Measurements from ENCODE around the gene CHRNB2. TPM values are rescaled to one million over a fixed set of nuclear protein-coding genes. Genes with fewer than 3 reads are reported as not detected.

CHRNB2 gene
- total RNA-seq, 1 experiment from 2014 or later = 1.8 TPM

- H2BK120ac ChIP-seq (ENCODE audit: low read depth, low read length, poor library complexity, severe bottlenecking) = no peak overlapping the region
- H4K91ac ChIP-seq (ENCODE audit: insufficient read length, low read depth, low read length) = no peak overlapping the region
- H4K8ac ChIP-seq (replicated peaks; ENCODE audit: insufficient read length, low read depth, low read length) = no peak overlapping the region
- WGBS (ENCODE audit: extremely low coverage, insufficient read length, low lambda C conversion rate) = no CpG with 5 or more reads among the region's 3 CpGs
- no peak overlapping the region for H4K5ac ChIP-seq (ENCODE audit: insufficient read length, low read depth, low read length)
- DNase-seq = no peak
- no peak overlapping the region for H3K14ac ChIP-seq (ENCODE audit: insufficient read depth, low read length)
- H3K79me2 ChIP-seq (ENCODE audit: insufficient read depth, low read length) = no peaks in the 10 kb centered on the region
- Mint-ChIP-seq H3K27ac (no peak overlapping the region), H3K27me3 (ENCODE audit: low read depth) (peaks cover 16% of the 10 kb centered on the region), H3K4me3 (no peak overlapping the region), H3K36me3 (ENCODE audit: insufficient read depth in 1 of 3, low read depth in 3 of 3) (no peaks in the 10 kb centered on the region), H3K9me3 (no peaks in the 10 kb centered on the region), H3K4me1 (0 out of 4 replicates have a peak, but pooled peaks cover 0 to 2% of the 10 kb centered on the region in 2 experiments)
- no peaks in the 10 kb centered on the region for H3K4me1 ChIP-seq (ENCODE audit: insufficient read depth, low read length)
- no peak overlapping the region for H2BK12ac ChIP-seq (ENCODE audit: insufficient read length, low read depth, low read length)
- H2AFZ ChIP-seq (ENCODE audit: low read length) = no peak overlapping the region
- H2BK5ac ChIP-seq (ENCODE audit: insufficient read length, low read length) = no peak overlapping the region
- H3K79me1 ChIP-seq (ENCODE audit: insufficient read depth, low read depth, low read length, poor library complexity, severe bottlenecking) = no peaks in the 10 kb centered on the region
- H3K4ac ChIP-seq (ENCODE audit: low read depth, low read length) = no peak overlapping the region
- H4K20me1 ChIP-seq (ENCODE audit: control insufficient read depth, insufficient read depth, insufficient read length) = no peaks in the 10 kb centered on the region
- H2BK15ac ChIP-seq (ENCODE audit: low read depth, low read length) = no peak overlapping the region
- no peak overlapping the region for H3K9ac ChIP-seq (ENCODE audit: extremely low read depth, insufficient read length, low read length)
- no peaks in the 10 kb centered on the region for H3K27me3 ChIP-seq (ENCODE audit: insufficient read depth, low read length)
- H3K23me2 ChIP-seq (ENCODE audit: insufficient read length, low read depth, low read length, poor library complexity, severe bottlenecking) = no peaks in the 10 kb centered on the region
- H3K4me2 ChIP-seq (ENCODE audit: insufficient read depth, insufficient read length, low read length) = no peak overlapping the region
- no peak overlapping the region for H3K18ac ChIP-seq (ENCODE audit: insufficient read length, low read depth, low read length)
- no peak overlapping the region for H3T11ph ChIP-seq (ENCODE audit: low read length)
- no peak for TF ChIP-seq CTCF (conservative IDR thresholded peaks at IDR 0.05)
- H3K27ac ChIP-seq (ENCODE audit: insufficient read length, low read depth, low read length) = no peak overlapping the region
- no peak overlapping the region for H3K56ac ChIP-seq (ENCODE audit: insufficient read length, low read depth, low read length)
- no peak overlapping the region for H2BK20ac ChIP-seq (ENCODE audit: low read depth, low read length, poor library complexity, severe bottlenecking)
- H3K23ac ChIP-seq (ENCODE audit: insufficient read length, low read depth, low read length) = no peak overlapping the region
- no peak overlapping the region for H2AK5ac ChIP-seq (ENCODE audit: insufficient read length, low read length)
- no peaks in the 10 kb centered on the region for H3K9me3 ChIP-seq (ENCODE audit: control insufficient read depth, low read depth, low read length)
Observed at GRCh38 chr1:154520333-154520732, 47.2 kb upstream of the CHRNB2 start.
